Measurements from ENCODE around the gene UFD1.

The UFD1 gene

DNA sequence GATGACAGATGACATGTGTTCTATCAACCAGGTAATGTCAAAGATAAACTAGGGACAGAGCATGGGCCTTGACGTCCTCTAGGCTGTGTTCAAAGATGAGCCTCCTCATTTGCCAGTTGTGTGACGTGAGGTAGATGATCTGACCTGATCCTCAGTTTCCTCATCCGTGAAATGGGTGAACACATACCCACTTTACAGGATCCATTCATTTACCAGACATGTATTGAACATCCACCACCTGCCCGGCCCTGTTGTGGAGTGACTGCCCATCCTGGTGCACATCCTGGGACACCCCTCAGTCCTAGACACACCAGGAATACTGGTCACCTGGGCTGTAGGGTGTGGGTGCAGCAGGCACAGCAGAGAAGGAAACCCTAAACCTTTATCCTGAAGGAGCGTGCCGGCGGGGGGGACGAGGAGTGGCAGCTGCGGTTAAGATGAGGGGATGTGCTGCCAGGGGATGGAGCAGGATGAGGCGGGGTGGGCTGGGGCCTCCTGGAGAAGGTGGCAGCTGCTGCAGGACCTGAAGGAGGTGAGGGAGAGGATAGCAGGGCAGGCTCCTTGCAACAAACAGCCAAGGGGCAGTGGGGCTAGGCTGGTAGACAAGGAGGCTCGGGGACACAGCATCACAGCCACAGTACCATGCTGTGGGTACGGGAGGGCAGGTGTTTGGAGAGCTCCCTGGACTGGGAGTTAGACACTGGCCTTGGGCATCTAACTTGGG lies 36.8 kb upstream of the UFD1 start:
- DNase-seq, result no peak

DNA sequence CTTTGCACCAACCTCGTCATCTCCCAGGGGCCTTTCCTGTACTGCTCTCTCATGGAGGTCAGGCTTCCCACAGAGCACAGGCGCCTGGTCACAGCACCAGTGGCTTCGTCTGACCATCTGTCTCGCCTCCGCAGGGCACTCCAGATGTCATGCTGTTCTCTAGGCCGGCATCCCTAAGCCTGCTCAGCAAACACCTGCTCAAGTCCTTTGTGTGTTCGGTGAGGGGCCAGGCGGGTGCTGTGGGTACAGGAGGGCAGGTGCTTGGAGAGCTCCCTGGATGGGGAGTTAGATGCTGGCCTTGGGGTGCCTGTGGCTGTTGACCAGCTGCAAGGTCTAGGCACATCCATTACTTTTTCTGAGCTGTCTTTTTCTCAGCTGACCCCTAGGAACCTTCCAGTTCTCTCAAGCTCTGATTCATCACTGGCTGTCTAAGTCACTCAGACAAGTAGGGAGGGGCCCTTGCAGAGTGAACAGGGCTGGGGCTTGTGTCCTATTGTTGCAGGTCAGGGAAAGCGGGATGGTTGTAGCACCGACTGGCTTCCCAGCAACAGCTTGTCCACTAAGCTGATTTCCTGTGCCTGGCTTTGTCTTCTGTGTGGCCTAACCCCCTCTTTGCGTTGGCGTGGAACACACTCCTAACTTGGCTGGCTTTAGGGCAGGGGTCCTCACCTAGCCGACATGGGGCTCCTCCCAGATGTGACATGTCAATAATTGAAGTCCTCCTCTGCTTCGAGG lies 36.0 kb upstream of the UFD1 start:
- no peak for DNase-seq

DNA sequence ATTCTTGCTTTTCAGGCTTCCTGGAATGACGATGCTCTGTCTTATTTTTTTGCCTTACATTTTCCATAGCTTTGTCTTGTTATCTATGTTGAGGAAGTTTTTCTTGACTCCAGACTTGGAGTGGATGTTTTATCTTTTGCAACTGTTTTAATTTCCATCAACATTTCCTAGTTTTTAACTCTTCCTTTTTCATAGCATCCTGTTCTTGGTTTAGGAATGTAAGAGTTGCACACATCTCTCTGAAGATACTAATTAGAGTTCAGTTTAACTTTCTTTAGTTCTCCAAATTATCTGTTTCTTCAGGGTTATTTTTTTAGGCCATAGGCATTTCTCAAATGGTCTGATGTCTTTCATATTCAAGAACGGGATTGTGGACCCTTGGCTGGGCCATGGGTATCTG lies 34.8 kb upstream of the UFD1 start:
- DNase-seq, result no peak

DNA sequence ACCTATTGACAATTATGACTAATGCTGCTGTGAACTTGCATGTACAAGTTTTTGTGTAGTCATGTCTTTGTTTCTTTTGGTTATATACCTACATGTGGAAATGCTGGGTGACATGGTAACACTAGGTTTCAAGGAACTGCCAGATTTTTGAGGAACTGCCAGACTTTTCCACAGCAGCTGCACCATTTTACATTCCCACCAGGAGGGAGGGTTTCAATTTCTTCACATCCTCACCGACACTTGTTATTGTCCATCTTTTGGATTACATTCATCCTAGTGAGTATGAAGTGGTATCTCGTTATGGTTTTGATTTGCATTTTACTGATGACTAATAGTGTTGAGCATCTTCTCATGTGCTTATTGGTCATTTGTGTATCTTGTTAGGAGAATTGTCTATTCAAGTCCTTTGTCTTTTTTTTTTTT lies 31.9 kb upstream of the UFD1 start:
- no peak for DNase-seq

DNA sequence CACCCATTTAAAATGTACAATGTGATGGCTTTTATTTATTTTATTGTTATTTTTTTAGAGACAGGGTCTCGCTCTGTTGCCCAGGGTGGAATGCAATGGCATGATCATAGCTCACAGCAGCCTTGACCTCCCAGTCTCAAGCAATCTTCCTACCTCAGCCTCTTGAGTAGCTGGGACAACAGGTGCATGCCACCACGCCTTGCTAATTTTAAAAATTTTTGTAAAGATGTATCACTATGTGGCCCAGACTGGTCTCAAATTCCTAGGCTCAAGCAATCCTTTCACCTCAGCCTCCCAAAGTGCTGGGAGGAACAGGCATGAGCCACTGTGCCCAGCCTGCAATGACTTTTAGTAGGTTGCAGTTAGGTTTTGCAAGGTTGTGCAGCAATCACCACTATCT lies 30.9 kb upstream of the UFD1 start:
- no peak for DNase-seq

DNA sequence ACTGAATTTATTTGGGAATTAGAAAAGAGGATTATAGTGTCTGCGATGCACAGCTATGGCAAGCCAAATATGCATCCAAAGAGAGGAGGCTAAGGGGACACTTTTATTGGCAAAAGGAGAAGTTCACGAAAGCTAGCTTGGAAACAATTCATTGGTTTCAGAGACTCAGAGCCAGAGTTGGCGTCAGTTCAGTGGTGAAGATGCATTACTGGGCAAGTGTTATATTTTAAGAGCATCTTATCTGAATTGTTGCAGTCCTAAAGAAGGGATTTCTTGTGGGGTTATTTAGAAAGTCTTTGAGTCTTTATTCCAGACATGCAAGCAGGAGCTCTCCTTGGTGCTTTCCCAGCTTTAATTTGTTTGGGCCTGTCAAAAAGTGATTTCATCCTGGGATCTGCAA lies 30.2 kb upstream of the UFD1 start:
- DNase-seq, result no peak

DNA sequence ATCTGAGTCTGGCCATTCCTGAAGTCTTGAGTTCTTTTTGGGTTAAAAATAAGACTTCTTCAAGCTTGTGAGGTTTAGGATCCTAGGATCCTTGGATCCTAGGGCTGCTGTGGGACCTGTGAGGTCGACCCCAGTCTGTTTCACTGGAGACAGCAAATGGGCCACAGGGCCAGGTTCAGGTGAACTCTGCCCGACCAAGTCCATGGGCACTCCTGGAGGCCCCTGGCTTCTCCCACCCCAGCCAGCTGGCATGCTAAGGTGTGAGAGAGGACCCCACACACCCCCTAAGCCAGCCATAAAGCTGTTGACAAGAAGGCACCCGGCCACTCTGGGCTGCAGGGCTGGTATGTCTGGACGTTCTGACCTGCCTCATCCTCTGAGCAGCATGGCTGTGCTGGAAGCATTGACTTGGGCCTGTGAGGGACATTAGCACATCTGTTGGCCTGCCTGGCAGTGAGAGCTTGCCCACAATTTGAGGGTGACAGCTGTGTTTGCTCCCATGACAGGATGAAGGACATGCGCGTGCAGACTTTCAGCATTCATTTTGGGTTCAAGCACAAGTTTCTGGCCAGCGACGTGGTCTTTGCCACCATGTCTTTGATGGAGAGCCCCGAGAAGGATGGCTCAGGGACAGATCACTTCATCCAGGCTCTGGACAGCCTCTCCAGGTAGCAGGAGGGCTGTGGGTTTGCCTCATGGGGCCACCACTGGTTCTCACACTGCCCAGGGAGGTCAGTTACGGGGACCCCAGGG lies 29.2 kb upstream of the UFD1 start:
- DNase-seq, result no peak

DNA sequence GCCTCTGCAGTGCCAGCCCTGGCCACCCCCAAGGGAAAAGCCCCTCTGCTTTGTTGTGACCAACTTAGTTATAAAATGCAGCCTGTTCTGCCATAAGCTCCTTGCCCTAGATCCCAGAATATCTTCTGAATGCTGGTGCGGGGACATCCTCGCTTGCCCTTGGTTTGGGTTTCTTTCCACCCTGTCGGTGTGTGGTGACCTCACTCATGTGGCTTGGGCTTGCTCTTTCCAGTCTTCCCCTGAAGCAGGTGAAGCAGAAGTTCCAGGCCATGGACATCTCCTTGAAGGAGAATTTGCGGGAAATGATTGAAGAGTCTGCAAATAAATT lies 28.5 kb upstream of the UFD1 start:
- no peak for DNase-seq

DNA sequence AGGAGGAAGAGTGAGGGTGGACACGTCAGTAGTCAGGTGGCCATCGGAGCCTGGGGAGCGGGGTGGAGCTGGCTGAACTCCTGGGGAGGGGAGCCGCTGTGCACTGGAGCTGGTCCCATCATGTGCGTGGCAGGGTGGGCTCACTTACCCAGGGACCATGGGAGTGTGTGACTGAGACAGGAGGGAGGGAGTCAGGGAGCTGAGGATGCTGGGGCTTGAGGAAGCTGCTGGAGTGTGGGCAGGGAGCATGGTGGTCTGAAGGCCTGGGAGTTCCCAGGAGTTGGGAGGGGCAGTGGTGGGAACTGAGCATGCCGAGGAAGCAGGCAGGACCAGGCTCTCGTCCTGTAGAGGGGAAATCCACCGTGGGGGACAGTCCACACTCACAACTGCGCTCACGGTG lies 27.2 kb upstream of the UFD1 start:
- DNase-seq, result no peak

DNA sequence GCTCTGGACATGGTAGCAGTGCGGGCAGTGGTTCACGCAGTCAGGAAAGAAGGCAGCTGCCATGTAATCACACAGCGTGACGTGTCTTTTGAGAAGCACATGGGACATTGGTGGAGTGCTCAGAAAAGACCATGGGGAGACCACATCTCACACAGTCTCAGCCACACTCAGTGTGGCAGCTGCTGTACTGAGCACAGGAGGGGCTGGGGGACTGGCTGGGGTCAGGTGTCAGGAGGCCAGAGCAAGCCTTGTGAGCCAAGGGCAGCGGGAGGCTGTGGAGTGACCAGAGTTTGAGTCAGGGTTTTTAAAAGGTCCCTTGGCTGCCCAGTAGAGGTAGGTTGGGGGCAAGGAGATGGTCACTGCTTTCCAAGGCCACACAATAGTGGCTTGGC lies 26.7 kb upstream of the UFD1 start:
- DNase-seq, result no peak

DNA sequence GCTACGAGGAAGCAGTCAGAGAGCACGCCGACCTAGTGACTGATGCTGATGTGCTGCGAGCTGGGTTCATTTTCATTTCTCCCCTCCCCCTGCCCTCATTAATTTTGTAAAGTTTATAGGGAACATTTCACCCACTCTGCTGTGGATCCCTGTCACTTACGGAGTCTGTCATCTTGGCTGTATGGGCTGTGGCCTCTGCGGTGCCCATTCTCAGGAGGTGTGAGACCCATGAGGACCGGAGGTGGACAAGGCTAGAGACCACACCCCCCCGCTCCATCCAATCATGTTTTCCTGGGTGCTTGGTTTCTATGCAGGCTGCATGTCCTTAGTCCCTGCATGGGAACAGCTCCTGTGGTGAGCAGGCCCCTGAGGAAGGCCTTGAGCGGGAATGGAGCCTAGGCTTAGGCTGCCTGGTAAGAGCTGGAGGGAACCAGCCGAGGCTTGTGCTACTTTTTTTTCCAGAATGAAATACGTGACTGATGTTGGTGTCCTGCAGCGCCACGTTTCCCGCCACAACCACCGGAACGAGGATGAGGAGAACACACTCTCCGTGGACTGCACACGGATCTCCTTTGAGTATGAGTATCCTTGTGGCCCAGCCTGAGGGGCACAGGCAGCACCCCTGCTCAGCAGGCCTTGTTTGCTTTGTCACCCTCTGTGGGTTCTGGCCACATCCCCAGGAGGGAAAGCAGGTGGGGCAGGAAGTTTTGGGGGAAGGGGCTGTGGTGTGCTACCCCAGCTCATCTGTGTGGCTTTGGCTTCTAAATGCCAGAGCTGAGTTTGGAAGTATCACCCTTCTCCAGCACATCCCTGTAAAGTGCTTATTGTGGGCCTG lies 26.1 kb upstream of the UFD1 start:
- DNase-seq, result no peak

DNA sequence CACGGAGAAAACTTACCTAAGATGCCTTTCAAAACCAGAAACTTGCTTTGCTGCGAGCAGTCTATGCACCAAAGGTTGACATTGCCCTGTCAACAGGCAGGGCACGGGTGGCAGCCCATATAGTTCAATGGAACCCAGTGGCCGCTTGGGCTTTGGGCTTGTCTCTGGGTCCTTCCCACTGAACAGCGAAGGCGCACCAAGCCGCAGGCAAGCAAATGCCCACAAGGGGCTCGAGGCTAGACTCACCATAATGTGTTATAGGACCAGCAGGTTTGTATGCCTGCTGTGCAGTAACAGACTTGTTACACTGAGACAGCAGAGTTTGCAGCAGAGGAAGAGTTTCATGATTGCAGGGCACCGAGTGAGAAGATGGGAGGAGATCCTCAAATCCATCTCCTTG lies 24.9 kb upstream of the UFD1 start:
- DNase-seq, result no peak

DNA sequence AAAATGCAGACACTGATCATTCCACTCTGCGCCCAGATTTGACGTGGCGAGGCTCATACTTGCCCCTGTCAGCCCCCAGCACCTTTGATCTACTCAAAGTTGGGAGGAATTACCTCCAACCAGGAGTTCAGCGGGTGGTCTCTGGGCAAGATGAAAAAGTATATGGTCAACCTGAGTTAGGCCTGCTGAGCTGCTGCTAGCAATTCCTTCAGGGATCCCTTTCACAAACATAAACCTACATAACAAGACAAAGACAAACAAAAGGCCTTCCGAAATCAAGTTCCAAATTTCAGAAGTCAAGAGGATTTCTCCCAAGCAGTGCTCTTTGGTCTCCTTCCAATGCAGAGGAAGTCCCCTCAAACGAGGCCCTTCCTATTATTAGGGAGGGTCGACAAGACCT lies 24.4 kb upstream of the UFD1 start:
- no peak for DNase-seq

DNA sequence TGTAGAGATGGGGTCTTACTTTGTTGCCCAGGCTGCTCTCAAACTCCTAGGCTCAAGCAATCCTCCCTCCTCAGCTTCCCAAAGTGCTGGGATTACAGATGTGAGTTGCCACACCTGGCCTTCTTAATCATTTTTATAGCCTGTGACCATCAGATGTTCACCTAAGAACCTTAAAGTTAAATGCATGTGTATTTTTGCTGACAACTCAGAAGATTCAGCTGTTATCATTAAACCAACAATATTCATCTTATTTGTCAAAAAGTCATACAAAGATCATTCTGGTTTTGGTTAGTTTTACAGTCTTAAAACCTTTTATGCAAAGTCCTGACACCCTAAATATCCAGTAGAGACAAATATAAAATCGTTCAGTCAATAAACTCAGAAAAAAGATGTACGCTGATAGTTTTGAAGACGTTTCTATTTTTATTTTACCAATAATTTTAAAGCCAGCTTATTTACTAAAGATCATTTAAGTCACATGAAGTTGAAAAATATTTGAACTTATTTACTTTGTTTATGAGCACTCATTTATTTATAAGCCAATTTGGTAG lies 23.0 kb upstream of the UFD1 start:
- DNase-seq, result no peak

DNA sequence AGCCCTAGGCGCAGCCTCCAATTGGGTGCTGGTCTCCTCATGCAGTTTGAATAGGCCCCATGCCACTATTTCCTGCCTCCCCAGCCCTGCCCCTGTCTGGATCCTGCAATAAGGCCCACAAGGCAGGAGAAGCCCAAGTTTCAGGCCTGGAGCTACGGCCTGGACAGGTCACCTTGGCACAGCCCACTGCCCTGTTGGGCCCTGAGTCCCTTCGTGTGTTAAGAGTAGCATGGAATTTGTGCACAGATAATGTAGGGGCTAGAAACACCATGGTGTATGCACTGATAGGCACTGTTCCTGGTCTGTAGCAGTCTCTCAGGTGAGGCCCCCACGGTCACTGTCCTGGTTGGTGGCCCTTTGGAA lies 20.9 kb upstream of the UFD1 start:
- no peak for DNase-seq

DNA sequence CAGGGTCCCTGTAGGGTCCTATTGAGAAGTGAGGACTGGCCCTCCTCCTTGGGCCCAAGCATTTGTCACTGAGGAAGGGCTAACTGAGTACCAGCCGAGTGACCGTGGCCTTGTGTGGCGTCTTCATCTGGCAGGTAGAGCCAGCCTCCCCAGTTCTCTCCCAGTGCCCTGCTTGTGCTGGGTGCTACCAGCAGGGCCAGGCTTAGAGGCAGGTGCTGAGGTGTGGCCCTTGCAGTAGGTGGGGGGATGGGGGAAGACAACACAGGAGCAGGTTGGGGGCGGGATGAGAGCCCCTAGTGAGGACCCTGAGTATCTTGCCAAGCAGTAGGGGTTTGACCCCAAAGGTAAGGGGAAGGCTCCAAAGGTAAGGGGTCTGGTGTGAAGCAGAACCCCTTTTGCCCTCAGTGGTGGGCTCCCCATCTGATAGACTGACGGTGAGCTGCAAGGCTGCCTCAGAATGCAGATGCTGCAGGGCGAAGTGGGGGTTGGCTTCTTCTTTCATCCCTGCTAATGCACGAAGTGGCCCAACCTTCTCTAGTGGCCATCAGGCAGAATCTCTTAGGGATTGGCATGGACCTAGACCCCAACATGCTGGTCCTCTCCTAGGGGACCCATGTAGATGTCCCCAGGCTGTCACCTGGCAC lies 20.4 kb upstream of the UFD1 start:
- no peak for DNase-seq

DNA sequence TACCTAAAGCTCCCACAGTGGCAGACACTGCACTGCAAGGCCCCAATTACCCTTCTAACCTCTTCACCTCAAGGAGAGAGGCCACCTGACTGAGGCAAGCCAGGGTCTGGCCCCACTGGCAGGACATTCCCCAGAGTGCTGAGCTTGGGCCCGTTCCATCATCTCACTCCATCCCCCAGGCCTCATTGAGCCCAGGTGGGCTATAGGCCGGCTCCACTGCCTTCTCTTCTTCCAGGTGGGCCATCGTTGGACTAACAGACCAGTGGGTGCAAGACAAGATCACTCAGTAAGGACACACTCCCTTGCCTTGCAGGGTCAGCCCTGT lies 19.8 kb upstream of the UFD1 start:
- DNase-seq, result no peak

DNA sequence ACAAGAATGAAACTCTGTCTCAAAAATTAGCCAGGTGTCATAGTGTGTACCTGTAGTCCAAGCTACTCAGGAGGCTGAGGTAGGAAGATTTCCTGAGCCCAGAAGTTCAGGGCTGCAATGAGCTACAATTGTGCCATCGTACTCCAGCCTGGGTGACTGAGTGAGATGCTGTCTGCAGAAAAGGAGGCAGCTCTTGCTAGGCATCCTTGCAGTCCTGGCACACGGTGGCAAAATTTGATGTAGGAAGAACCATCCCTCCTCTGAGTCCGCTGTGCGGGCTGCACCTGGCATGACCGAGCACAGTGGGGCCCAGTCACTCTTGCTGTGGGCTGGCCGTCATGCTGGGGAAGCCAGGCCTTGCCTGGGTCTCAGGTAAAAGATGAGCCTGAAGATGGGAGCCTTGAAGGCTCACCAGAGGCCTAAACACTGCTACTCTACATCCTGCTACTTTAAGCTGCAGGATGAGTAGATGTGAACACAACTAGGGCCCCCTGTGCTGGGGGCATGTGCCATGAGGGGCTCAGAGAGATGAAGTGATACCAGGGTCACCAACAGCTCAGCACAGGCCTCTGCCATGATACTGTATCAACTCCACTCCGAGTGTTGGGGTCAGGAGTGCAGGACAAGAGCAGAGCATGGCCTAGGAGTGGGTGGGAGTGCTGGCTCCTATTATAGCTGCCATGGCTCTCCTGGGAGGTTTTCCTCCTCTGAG lies 19.3 kb upstream of the UFD1 start:
- no peak for DNase-seq

DNA sequence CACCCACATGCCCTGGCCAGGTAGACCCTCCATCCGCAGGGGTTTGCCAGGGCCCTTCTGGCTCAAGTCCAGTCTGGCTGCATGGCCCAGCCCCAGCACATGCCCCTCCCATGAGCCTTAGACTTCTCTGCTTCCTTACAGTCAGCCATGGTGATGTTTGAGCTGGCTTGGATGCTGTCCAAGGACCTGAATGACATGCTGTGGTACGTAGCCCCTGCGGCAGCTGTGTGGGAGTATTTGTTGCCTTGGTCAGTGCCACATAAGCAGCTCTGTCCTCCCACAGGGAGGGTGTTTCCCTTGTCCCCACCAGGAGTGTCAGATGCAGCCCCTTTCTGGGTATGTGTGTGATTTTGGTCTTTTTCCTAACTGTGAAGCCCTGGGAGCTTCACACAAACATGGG lies 18.3 kb upstream of the UFD1 start:
- DNase-seq, result no peak

DNA sequence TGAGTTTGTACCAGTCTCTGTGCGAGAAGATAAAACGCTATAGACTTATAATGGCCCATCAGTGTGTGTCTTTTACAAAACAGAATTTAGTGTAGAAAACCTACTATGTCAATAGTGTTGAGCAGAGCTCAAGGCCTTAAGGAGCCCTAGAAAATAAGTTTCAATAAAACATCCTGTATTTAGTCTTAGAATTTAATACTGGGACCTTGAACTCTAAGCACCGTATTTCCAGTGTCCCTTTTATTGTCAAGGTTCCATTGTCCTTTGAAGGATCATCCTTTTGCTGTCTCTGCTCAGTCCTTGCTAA lies 17.3 kb upstream of the UFD1 start:
- DNase-seq, result no peak

DNA sequence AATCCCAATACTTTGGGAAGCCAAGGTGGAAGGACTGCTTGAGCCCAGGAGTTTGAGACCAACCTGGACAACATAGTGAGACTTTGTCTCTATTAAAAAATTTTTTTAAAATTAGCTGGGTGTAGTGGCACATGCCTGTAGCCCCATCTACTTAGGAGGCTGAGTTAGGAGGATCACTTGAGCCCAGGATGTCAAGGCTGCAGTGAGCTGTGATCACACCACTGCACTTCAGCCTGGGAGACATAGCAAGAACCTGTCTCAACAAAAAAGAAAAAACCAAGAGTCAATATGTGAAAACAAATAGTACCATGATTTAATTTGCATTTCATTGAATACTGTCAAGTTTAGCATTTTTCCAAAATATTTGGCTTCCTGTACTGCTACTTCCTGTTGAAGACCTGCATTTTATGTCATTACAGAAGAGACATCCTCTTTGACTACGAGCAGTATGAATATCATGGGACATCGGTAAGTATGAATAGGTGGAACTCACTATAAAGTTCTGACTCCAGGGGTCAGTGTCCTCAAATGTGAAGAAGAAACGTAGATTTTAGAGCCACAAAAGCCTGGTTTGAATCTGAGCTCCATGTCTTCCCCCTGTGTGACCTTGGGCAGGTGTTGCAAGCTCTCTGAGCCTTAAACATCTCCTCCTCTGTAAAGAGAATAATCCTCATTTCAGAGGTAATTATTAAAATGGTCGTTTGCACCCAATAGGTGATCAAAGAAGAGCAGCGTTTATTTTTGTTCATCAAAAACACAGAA lies 16.8 kb upstream of the UFD1 start:
- DNase-seq, result no peak

Data from right forelimb (tissue), 1 donor.